Measurements from ENCODE around the gene TP53I11.

Gene TP53I11

GRCh38 chr11:44960200-44960845, 9.6 kb upstream of the TP53I11 start (continued):
- no peak for TF ChIP-seq TSHZ2 (CRISPR knock-in tag; IDR thresholded peaks at IDR 0.05)
- no peak for TF ChIP-seq GLIS3 (CRISPR knock-in tag; IDR thresholded peaks at IDR 0.05)
- TF ChIP-seq BACH2 (CRISPR knock-in tag; IDR thresholded peaks at IDR 0.05; ENCODE audit: borderline replicate concordance) = no peak
- no peak for TF ChIP-seq TOX (CRISPR knock-in tag; IDR thresholded peaks at IDR 0.05; ENCODE audit: borderline replicate concordance)

- TF ChIP-seq CREB5 (CRISPR knock-in tag; IDR thresholded peaks at IDR 0.05; ENCODE audit: low read depth) (no peak), BACH2 (CRISPR knock-in tag; IDR thresholded peaks at IDR 0.05; ENCODE audit: borderline replicate concordance) (no peak), ZNF8 (CRISPR knock-in tag; IDR thresholded peaks at IDR 0.05) (no peak), POU6F1 (CRISPR knock-in tag; IDR thresholded peaks at IDR 0.05; ENCODE audit: borderline replicate concordance, low read depth) (no peak), ZC3H10 (CRISPR knock-in tag; IDR thresholded peaks at IDR 0.05) (no peak), OSR1 (CRISPR knock-in tag; IDR thresholded peaks at IDR 0.05) (no peak)
- TF ChIP-seq, protein P1, sequence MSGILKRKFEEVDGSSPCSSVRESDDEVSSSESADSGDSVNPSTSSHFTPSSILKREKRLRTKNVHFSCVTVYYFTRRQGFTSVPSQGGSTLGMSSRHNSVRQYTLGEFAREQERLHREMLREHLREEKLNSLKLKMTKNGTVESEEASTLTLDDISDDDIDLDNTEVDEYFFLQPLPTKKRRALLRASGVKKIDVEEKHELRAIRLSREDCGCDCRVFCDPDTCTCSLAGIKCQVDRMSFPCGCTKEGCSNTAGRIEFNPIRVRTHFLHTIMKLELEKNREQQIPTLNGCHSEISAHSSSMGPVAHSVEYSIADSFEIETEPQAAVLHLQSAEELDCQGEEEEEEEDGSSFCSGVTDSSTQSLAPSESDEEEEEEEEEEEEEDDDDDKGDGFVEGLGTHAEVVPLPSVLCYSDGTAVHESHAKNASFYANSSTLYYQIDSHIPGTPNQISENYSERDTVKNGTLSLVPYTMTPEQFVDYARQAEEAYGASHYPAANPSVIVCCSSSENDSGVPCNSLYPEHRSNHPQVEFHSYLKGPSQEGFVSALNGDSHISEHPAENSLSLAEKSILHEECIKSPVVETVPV (CRISPR knock-in tag; IDR thresholded peaks at IDR 0.05) = no peak
- ATAC-seq = no peak
Observed at GRCh38 chr11:44959064-44959463, 8.4 kb upstream of the TP53I11 start.

GRCh38 chr11:44957776-44958564, 7.3 kb upstream of the TP53I11 start:
- no peak for ATAC-seq
- TF ChIP-seq PPARA (CRISPR knock-in tag; IDR thresholded peaks at IDR 0.05; ENCODE audit: borderline replicate concordance) = no peak
- TF ChIP-seq TSHZ2 (CRISPR knock-in tag; IDR thresholded peaks at IDR 0.05) = no peak
- TF ChIP-seq RARB (CRISPR knock-in tag; IDR thresholded peaks at IDR 0.05) = no peak
- TF ChIP-seq TCF4 (CRISPR knock-in tag; IDR thresholded peaks at IDR 0.05; ENCODE audit: borderline replicate concordance) = no peak
- no peak for TF ChIP-seq ZFP3 (CRISPR knock-in tag; IDR thresholded peaks at IDR 0.05)
- TF ChIP-seq, protein P1 (CRISPR knock-in tag; IDR thresholded peaks at IDR 0.05) = no peak
- TF ChIP-seq ZFP30 (CRISPR knock-in tag; IDR thresholded peaks at IDR 0.05) = no peak
- no peak for TF ChIP-seq ZNF565 (CRISPR knock-in tag; conservative IDR thresholded peaks at IDR 0.05; ENCODE audit: low read depth)
- no peak for TF ChIP-seq ZC3H10 (CRISPR knock-in tag; IDR thresholded peaks at IDR 0.05)
- no peak for TF ChIP-seq SNAI2 (CRISPR knock-in tag; IDR thresholded peaks at IDR 0.05)
- no peak for TF ChIP-seq BACH2 (CRISPR knock-in tag; IDR thresholded peaks at IDR 0.05; ENCODE audit: borderline replicate concordance)
- no peak for TF ChIP-seq CREB5 (CRISPR knock-in tag; IDR thresholded peaks at IDR 0.05; ENCODE audit: low read depth)
- no peak for TF ChIP-seq OSR1 (CRISPR knock-in tag; IDR thresholded peaks at IDR 0.05)
- TF ChIP-seq ARNTL (CRISPR knock-in tag; IDR thresholded peaks at IDR 0.05; ENCODE audit: borderline replicate concordance, low read depth) = no peak
- TF ChIP-seq ZNF8 (CRISPR knock-in tag; IDR thresholded peaks at IDR 0.05) = no peak
- no peak for TF ChIP-seq PATZ1 (CRISPR knock-in tag; IDR thresholded peaks at IDR 0.05; ENCODE audit: borderline replicate concordance)
